Thyroid gland (tissue), 4 donors: ENCODE measurements around the gene CACHD1.

ENCODE experiments used
- POLR2A ChIP-seq, 2 donors: fragments of 450-650 bp; IDR thresholded peaks; one replicate each; pipeline ENCODE4 v1.6.1; 2017; ENCODE audit warnings: antibody characterized with exemption in 2 of 2, mild to moderate bottlenecking in 2 of 2, moderate library complexity in 1 of 2
- TF ChIP-seq, protein P1 (sequence below), 6 experiments: fragments of 200-600 bp in 3 of 6; fragments of 450-650 bp in 3 of 6; sonication (generic) in 3 of 6; IDR thresholded peaks; one replicate each; pipeline ENCODE4 v1.5.1; 2016 to 2019; ENCODE audit warnings: antibody characterized with exemption in 6 of 6, mild to moderate bottlenecking in 2 of 6, inconsistent platforms in 1 of 6, moderate library complexity in 1 of 6

DNA sequence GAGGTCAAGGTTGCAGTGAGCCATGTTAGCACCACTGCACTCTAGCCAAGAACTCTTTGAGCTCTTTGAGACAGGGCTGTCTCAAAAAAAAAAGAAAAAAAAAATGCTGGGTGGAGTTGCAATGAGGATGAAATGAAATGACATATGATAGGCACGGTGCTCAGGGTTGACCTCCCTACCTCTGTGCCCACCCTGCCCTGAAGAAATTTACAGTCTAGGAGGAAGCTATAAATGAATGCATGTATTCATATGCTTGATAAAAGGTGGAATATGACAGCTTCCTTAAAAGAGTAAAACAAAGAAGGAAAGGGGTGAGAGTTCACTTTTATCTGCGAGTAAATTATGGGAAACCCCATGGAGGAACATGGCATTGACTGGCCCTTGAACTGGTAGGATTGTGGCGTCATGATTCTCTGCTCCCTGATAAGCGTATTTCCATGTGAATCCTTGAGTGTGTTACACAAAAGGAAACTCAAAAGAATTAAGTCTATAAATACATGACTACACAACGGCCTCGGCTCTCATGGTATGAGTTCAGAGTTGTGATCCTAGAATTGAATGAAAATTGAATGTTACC, 215.9 kb downstream of the CACHD1 start:
- TF ChIP-seq POLR2A (IDR thresholded peaks at IDR 0.05), result no peak
- TF ChIP-seq, protein P1, sequence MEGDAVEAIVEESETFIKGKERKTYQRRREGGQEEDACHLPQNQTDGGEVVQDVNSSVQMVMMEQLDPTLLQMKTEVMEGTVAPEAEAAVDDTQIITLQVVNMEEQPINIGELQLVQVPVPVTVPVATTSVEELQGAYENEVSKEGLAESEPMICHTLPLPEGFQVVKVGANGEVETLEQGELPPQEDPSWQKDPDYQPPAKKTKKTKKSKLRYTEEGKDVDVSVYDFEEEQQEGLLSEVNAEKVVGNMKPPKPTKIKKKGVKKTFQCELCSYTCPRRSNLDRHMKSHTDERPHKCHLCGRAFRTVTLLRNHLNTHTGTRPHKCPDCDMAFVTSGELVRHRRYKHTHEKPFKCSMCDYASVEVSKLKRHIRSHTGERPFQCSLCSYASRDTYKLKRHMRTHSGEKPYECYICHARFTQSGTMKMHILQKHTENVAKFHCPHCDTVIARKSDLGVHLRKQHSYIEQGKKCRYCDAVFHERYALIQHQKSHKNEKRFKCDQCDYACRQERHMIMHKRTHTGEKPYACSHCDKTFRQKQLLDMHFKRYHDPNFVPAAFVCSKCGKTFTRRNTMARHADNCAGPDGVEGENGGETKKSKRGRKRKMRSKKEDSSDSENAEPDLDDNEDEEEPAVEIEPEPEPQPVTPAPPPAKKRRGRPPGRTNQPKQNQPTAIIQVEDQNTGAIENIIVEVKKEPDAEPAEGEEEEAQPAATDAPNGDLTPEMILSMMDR (IDR thresholded peaks at IDR 0.05), result no peak
